PC-3 (cell line): ENCODE measurements around the gene TJP3.

Experiments
- CTCF ChIP-seq: fragments of 300-600 bp; sonication (generic); conservative IDR thresholded peaks from 2 replicates; pipeline ENCODE4 v1.5.1; 2017; ENCODE audit warnings: antibody characterized with exemption, low read depth, mild to moderate bottlenecking, low read length
- EZH2phosphoT487 ChIP-seq: fragments of 300-600 bp; sonication (generic); IDR thresholded peaks from 2 replicates; pipeline ENCODE4 v1.6.1; 2018; ENCODE audit warnings: mild to moderate bottlenecking, antibody characterized with exemption, low read length, borderline replicate concordance

- TF ChIP-seq CTCF (no peak), EZH2phosphoT487 (no peak)
Measured at GRCh38 chr19:3722443-3723109, 14.4 kb downstream of the TJP3 start.
